Choroid plexus epithelial cell (primary cell): ENCODE data around the gene MYLIP.

ENCODE experiments used
- DNase-seq: peaks from one replicate; pipeline ENCODE4 v3.0.0-alpha.2; 2010; ENCODE audit warnings: low read depth
- H3K4me3 ChIP-seq: 2 replicates; pipeline ENCODE4 v1.5.1; 2011; ENCODE audit warnings: low read depth, mild to moderate bottlenecking, control low read depth, low read length, moderate library complexity
- CTCF ChIP-seq: conservative IDR thresholded peaks from 2 replicates; pipeline ENCODE4 v1.5.1; 2011; ENCODE audit warnings: low read depth, mild to moderate bottlenecking, control low read depth, inconsistent platforms, low read length, moderate library complexity

MYLIP gene

GRCh38 chr6:16177881-16178280 lies 49.0 kb downstream of the MYLIP start:
- TF ChIP-seq CTCF, result no peak
- no peak for DNase-seq
- H3K4me3 ChIP-seq, result no peak overlapping the region

- no peak overlapping the region for H3K4me3 ChIP-seq
- DNase-seq, result no peak
- no peak for TF ChIP-seq CTCF
These were observed 49.5 kb downstream of the MYLIP start for GRCh38 chr6:16178351-16178750.

GRCh38 chr6:16179063-16179462 lies 50.2 kb downstream of the MYLIP start:
- no peak overlapping the region for H3K4me3 ChIP-seq
- TF ChIP-seq CTCF, result no peak
- no peak for DNase-seq

GRCh38 chr6:16179970-16180431 lies 51.1 kb downstream of the MYLIP start:
- TF ChIP-seq CTCF, result no peak

GRCh38 chr6:16180696-16181438 lies 52.0 kb downstream of the MYLIP start:
- no peak overlapping the region for H3K4me3 ChIP-seq
- no peak for DNase-seq
- no peak for TF ChIP-seq CTCF

More at GRCh38 chr6:16179970-16180431, 51.1 kb downstream of the MYLIP start:
- no peak overlapping the region for H3K4me3 ChIP-seq
- DNase-seq, result no peak

GRCh38 chr6:16181439-16182297 lies 52.8 kb downstream of the MYLIP start:
- no peak for TF ChIP-seq CTCF
- H3K4me3 ChIP-seq, result no peak overlapping the region
- no peak for DNase-seq
